PC-3 (cell line): ENCODE data around the gene TGFBR3L. TPM values are rescaled to one million over a fixed set of nuclear protein-coding genes. Genes with fewer than 3 reads are reported as not detected.

Experiments
- ATAC-seq: fragments of 200-7000 bp; cut with Tn5 transposase; 2 replicates; pipeline ENCODE4 v1.9.1; 2020; ENCODE audit warnings: mild to moderate bottlenecking, moderate library complexity
- BruUV-seq: library from RNA; stranded (reverse); fragments of 400-500 nt; replicated peaks from 2 replicates; lab custom pipeline; 2021; lab: Mats Ljungman, UMichigan
- CTCF ChIA-PET: fragments of 300-600 bp; sonication (Branson Sonifier 250); formaldehyde crosslinking; loops from one replicate; lab custom pipeline; 2022; ENCODE audit warnings: antibody characterized with exemption; lab: Charles Lee
- POLR2A ChIA-PET: fragments of 300-600 bp; sonication (Branson Sonifier 250); formaldehyde crosslinking; loops from one replicate; lab custom pipeline; 2022; ENCODE audit warnings: antibody characterized with exemption; ENCODE audit not compliant: unreplicated experiment; lab: Charles Lee
- DNase-seq: peaks from one replicate; pipeline ENCODE4 v3.0.0-alpha.2; 2015
- H2AFZ ChIP-seq: fragments of 300-600 bp; sonication (generic); 2 replicates; pipeline ENCODE4 v1.6.0; 2016; ENCODE audit warnings: antibody characterized with exemption, low read length
- H3F3A ChIP-seq: fragments of 300-600 bp; sonication (generic); one replicate; pipeline ENCODE4 v1.6.0; 2017; ENCODE audit warnings: antibody characterized with exemption, low read length, control low read depth, mild to moderate bottlenecking; ENCODE audit not compliant: unreplicated experiment
- H3K27ac ChIP-seq: fragments of 300-600 bp; sonication (generic); 2 replicates; pipeline ENCODE4 v1.5.1; 2016; ENCODE audit warnings: mild to moderate bottlenecking, low read length
- H3K27me3 ChIP-seq: fragments of 300-600 bp; sonication (generic); 2 replicates; pipeline ENCODE4 v1.6.1; 2016; ENCODE audit warnings: low read length, mixed read lengths
- H3K36me3 ChIP-seq: fragments of 300-600 bp; sonication (generic); 2 replicates; pipeline ENCODE4 v1.6.1; 2016; ENCODE audit warnings: low read depth, mixed run types, low read length, mixed read lengths
- H3K4me1 ChIP-seq: fragments of 300-600 bp; sonication (generic); 2 replicates; pipeline ENCODE4 v1.5.1; 2016; ENCODE audit warnings: low read length; ENCODE audit not compliant: insufficient read depth
- H3K4me2 ChIP-seq: fragments of 300-600 bp; sonication (generic); 2 replicates; pipeline ENCODE4 v1.6.0; 2016; ENCODE audit warnings: low read length
- H3K4me3 ChIP-seq: fragments of 300-600 bp; sonication (generic); 2 replicates; pipeline ENCODE4 v1.5.1; 2016; ENCODE audit warnings: mild to moderate bottlenecking, low read length, mixed read lengths
- H3K79me2 ChIP-seq: fragments of 300-600 bp; sonication (generic); 2 replicates; pipeline ENCODE4 v1.6.1; 2017; ENCODE audit warnings: low read length, mixed read lengths
- H3K9ac ChIP-seq: fragments of 300-600 bp; sonication (generic); 2 replicates; pipeline ENCODE4 v1.6.0; 2016; ENCODE audit warnings: mild to moderate bottlenecking, low read length
- H3K9me2 ChIP-seq: fragments of 300-600 bp; sonication (generic); replicated peaks from 2 replicates; pipeline ENCODE4 v1.6.1; 2016; ENCODE audit warnings: mixed run types, low read length, mixed read lengths
- H3K9me3 ChIP-seq: fragments of 300-600 bp; sonication (generic); 2 replicates; pipeline ENCODE4 v1.6.1; 2016; ENCODE audit warnings: low read length, mixed read lengths
- H4K20me1 ChIP-seq: fragments of 300-600 bp; sonication (generic); 2 replicates; pipeline ENCODE4 v1.6.1; 2016; ENCODE audit warnings: low read length, mixed read lengths
- CTCF ChIP-seq: fragments of 300-600 bp; sonication (generic); conservative IDR thresholded peaks from 2 replicates; pipeline ENCODE4 v1.5.1; 2017; ENCODE audit warnings: antibody characterized with exemption, low read depth, mild to moderate bottlenecking, low read length
- EZH2 ChIP-seq: fragments of 300-600 bp; sonication (generic); IDR thresholded peaks from one replicate; pipeline ENCODE4 v1.6.1; 2017; ENCODE audit warnings: antibody characterized with exemption, mild to moderate bottlenecking, low read length; ENCODE audit not compliant: unreplicated experiment
- EZH2phosphoT487 ChIP-seq: fragments of 300-600 bp; sonication (generic); IDR thresholded peaks from 2 replicates; pipeline ENCODE4 v1.6.1; 2018; ENCODE audit warnings: mild to moderate bottlenecking, antibody characterized with exemption, low read length, borderline replicate concordance
- intact Hi-C: fragments of 100-400 bp; cut with micrococcal nuclease; formaldehyde crosslinking; loops from 2 replicates; pipeline ENCODE4 v1.9.0; 2023
- total RNA-seq: library from RNA; depleted of rRNA; stranded (reverse); fragments of >200 nt; gene quantifications from 2 replicates; pipeline ENCODE4 v1.2.3, GENCODE V29; 2014

The TGFBR3L gene
- total RNA-seq, 1 experiment from 2014 or later = 10.5 TPM

GRCh38 chr19:7879836-7880235, 34.8 kb upstream of the TGFBR3L start:
- no peak for ATAC-seq
- no peaks in the 10 kb centered on the region for H3F3A ChIP-seq
- no peaks in the 10 kb centered on the region for H3K4me1 ChIP-seq
- POLR2A ChIA-PET = no interaction called here
- BruUV-seq = no TSS peak
- H3K9ac ChIP-seq = no peak overlapping the region
- no peaks in the 10 kb centered on the region for H3K27me3 ChIP-seq
- CTCF ChIA-PET = no interaction called here
- intact Hi-C loops = no loop called here
- no peak for DNase-seq
- no peak overlapping the region for H2AFZ ChIP-seq
- no peaks in the 10 kb centered on the region for H3K79me2 ChIP-seq
- no peak for TF ChIP-seq EZH2
- H3K4me2 ChIP-seq = no peak overlapping the region
- no peaks in the 10 kb centered on the region for H3K36me3 ChIP-seq
- no peak overlapping the region for H3K4me3 ChIP-seq
- no peak overlapping the region for H3K27ac ChIP-seq
- no peaks in the 10 kb centered on the region for H3K9me2 ChIP-seq
- H3K9me3 ChIP-seq = no peaks in the 10 kb centered on the region
- no peaks in the 10 kb centered on the region for H4K20me1 ChIP-seq

GRCh38 chr19:7881910-7882309, 32.7 kb upstream of the TGFBR3L start:
- H3K9me2 ChIP-seq = no peaks in the 10 kb centered on the region
- no peaks in the 10 kb centered on the region for H4K20me1 ChIP-seq
- no peaks in the 10 kb centered on the region for H3K27me3 ChIP-seq
- no peak overlapping the region for H3K4me2 ChIP-seq
- intact Hi-C loops = no loop called here
- DNase-seq (no peak), ATAC-seq (no peak)
- H2AFZ ChIP-seq = no peak overlapping the region
- no peak overlapping the region for H3K4me3 ChIP-seq
- no TSS peak for BruUV-seq
- CTCF ChIA-PET = no interaction called here
- H3K9me3 ChIP-seq = no peaks in the 10 kb centered on the region
- no peak overlapping the region for H3K27ac ChIP-seq
- no peaks in the 10 kb centered on the region for H3K4me1 ChIP-seq
- POLR2A ChIA-PET = no interaction called here
- H3K36me3 ChIP-seq = no peaks in the 10 kb centered on the region
- H3F3A ChIP-seq = no peaks in the 10 kb centered on the region
- H3K79me2 ChIP-seq = no peaks in the 10 kb centered on the region
- TF ChIP-seq CTCF (no peak), EZH2 (no peak), EZH2phosphoT487 (no peak)
- H3K9ac ChIP-seq = no peak overlapping the region

- Histone ChIP-seq H3K9ac (no peak overlapping the region), H2AFZ (no peak overlapping the region), H3K4me3 (no peak overlapping the region), H3K79me2 (no peaks in the 10 kb centered on the region), H3K9me3 (no peaks in the 10 kb centered on the region), H3K4me2 (no peak overlapping the region), H3K27ac (no peak overlapping the region), H3K9me2 (no peaks in the 10 kb centered on the region), H3K27me3 (no peaks in the 10 kb centered on the region), H3K36me3 (no peaks in the 10 kb centered on the region), H3F3A (no peaks in the 10 kb centered on the region), H4K20me1 (no peaks in the 10 kb centered on the region), H3K4me1 (peaks cover 2% of the 10 kb centered on the region; the same call in 1 of the 2 replicates)
- TF ChIP-seq CTCF (no peak), EZH2phosphoT487 (no peak), EZH2 (no peak)
- no TSS peak for BruUV-seq
- ATAC-seq = no peak
- ChIA-PET CTCF (interaction anchor here (0.6 kb wide), 1 partner anchor 498 kb away, joined by 3 read pairs; no protein-coding TSS in a partner anchor), POLR2A (interaction anchor here (0.6 kb wide), 1 partner anchor 25 kb away, joined by 3 read pairs; no protein-coding TSS in a partner anchor)
- DNase-seq = no peak
- intact Hi-C loops = no loop called here
These were observed 31.5 kb upstream of the TGFBR3L start for GRCh38 chr19:7883105-7883504.
